HepG2 (cell line): ENCODE data around the gene CTCF. TPM values are rescaled to one million over a fixed set of nuclear protein-coding genes. Genes with fewer than 3 reads are reported as not detected.

Experiments
- FOSL2 ChIP-seq: sonication (generic); formaldehyde crosslinking; IDR thresholded peaks from 2 replicates; pipeline ENCODE4 v1.4.0; 2020; ENCODE audit warnings: missing genetic modification reagents
- NFIC ChIP-seq: IDR thresholded peaks from 2 replicates; pipeline ENCODE4 v1.6.1; 2012; ENCODE audit warnings: mild to moderate bottlenecking, low read length, inconsistent platforms
- NFYB ChIP-seq: sonication (generic); formaldehyde crosslinking; IDR thresholded peaks from 2 replicates; pipeline ENCODE4 v1.4.0; 2020; ENCODE audit warnings: missing genetic modification reagents
- RXRA ChIP-seq: sonication (generic); formaldehyde crosslinking; IDR thresholded peaks from 2 replicates; pipeline ENCODE4 v1.5.1; 2020; ENCODE audit warnings: missing genetic modification reagents
- TBP ChIP-seq: sonication (generic); formaldehyde crosslinking; IDR thresholded peaks from 2 replicates; pipeline ENCODE4 v1.5.0; 2020; ENCODE audit warnings: missing genetic modification reagents
- ZBTB7A ChIP-seq: sonication (generic); formaldehyde crosslinking; IDR thresholded peaks from 2 replicates; pipeline ENCODE4 v1.8.0; 2022; ENCODE audit warnings: mild to moderate bottlenecking, missing genetic modification reagents
- ZC3H4 ChIP-seq: sonication (generic); formaldehyde crosslinking; IDR thresholded peaks from 2 replicates; pipeline ENCODE4 v1.4.0; 2020; ENCODE audit warnings: missing genetic modification reagents, borderline replicate concordance
- ZNF124 ChIP-seq: sonication (generic); formaldehyde crosslinking; IDR thresholded peaks from 2 replicates; pipeline ENCODE4 v1.4.0; 2020; ENCODE audit warnings: missing genetic modification reagents
- ZNF260 ChIP-seq: sonication (generic); formaldehyde crosslinking; IDR thresholded peaks from 2 replicates; pipeline ENCODE4 v1.4.0; 2020; ENCODE audit warnings: missing genetic modification reagents, low read depth, mild to moderate bottlenecking, borderline replicate concordance
- ZNF329 ChIP-seq: sonication (generic); formaldehyde crosslinking; IDR thresholded peaks from 2 replicates; pipeline ENCODE4 v1.9.0; 2021; ENCODE audit warnings: low read depth, mild to moderate bottlenecking, missing genetic modification reagents
- ZNF468 ChIP-seq: sonication (generic); formaldehyde crosslinking; IDR thresholded peaks from 2 replicates; pipeline ENCODE4 v1.8.0; 2022; ENCODE audit warnings: mild to moderate bottlenecking, moderate library complexity, missing genetic modification reagents
- ZNF556 ChIP-seq: sonication (generic); formaldehyde crosslinking; IDR thresholded peaks from 2 replicates; pipeline ENCODE4 v1.4.0; 2020; ENCODE audit warnings: mild to moderate bottlenecking, missing genetic modification reagents, borderline replicate concordance
- ZNF569 ChIP-seq: sonication (generic); formaldehyde crosslinking; IDR thresholded peaks from 2 replicates; pipeline ENCODE4 v1.5.0; 2020; ENCODE audit warnings: mild to moderate bottlenecking, missing genetic modification reagents, moderate library complexity, borderline replicate concordance
- ZNF615 ChIP-seq: sonication (generic); formaldehyde crosslinking; IDR thresholded peaks from 2 replicates; pipeline ENCODE4 v1.5.0; 2020; ENCODE audit warnings: mild to moderate bottlenecking, missing genetic modification reagents, borderline replicate concordance
- ZNF670 ChIP-seq: sonication (generic); formaldehyde crosslinking; IDR thresholded peaks from 2 replicates; pipeline ENCODE4 v1.8.0; 2022; ENCODE audit warnings: mild to moderate bottlenecking, missing genetic modification reagents, borderline replicate concordance
- polyA plus RNA-seq, 8 experiments: library from polyadenylated mRNA; depleted of rRNA in 3 of 8; stranded (reverse) in 7 of 8; unstranded in 1 of 8; fragments of >200 nt; fragmentation: Illumina TruSeq in 4 of 8; extraction: Trizol in 4 of 8; gene quantifications; 2 replicates each; pipeline versions ENCODE4 v1.2.1 to v1.2.3, GENCODE V29; 2011 to 2016; ENCODE audit warnings: low read depth in 4 of 8, missing spikeins in 1 of 8, mixed read lengths in 1 of 8; ENCODE audit not compliant: insufficient read depth in 1 of 8
- total RNA-seq, 5 experiments: library from RNA; depleted of rRNA; stranded (reverse); fragments of >200 nt; fragmentation: Illumina TruSeq; extraction: Trizol; gene quantifications; 2 replicates each; pipeline ENCODE4 v1.2.3, GENCODE V29; 2016; ENCODE audit warnings: low read depth in 1 of 5
- TF ChIP-seq, protein P1 (sequence below): sonication (generic); formaldehyde crosslinking; IDR thresholded peaks from 2 replicates; pipeline ENCODE4 v1.8.1; 2023; ENCODE audit warnings: mild to moderate bottlenecking, missing genetic modification reagents, borderline replicate concordance
- TF ChIP-seq, protein P2 (sequence below): sonication (generic); formaldehyde crosslinking; IDR thresholded peaks from 2 replicates; pipeline ENCODE4 v1.4.0; 2020; ENCODE audit warnings: low read depth, mild to moderate bottlenecking, missing genetic modification reagents
- TF ChIP-seq, protein P3 (sequence below): sonication (generic); formaldehyde crosslinking; IDR thresholded peaks from 2 replicates; pipeline ENCODE4 v1.9.0; 2021; ENCODE audit warnings: missing genetic modification reagents, borderline replicate concordance
- TF ChIP-seq, protein P4 (sequence below): sonication (generic); formaldehyde crosslinking; IDR thresholded peaks from 2 replicates; pipeline ENCODE4 v1.5.0; 2020; ENCODE audit warnings: missing genetic modification reagents
- TF ChIP-seq, protein P5 (sequence below): fragments of 450-650 bp; IDR thresholded peaks from 2 replicates; pipeline ENCODE4 v1.6.1; 2016
- TF ChIP-seq, protein P6 (sequence below): sonication (generic); formaldehyde crosslinking; IDR thresholded peaks from 2 replicates; pipeline ENCODE4 v1.4.0; 2020; ENCODE audit warnings: mild to moderate bottlenecking, missing genetic modification reagents

The CTCF gene
- total and polyA plus RNA-seq, 2 of the 13 experiments (the other 11 are each of a cell fraction or from before 2014, with no cell fraction given) = 19.5 to 37.5 TPM

DNA sequence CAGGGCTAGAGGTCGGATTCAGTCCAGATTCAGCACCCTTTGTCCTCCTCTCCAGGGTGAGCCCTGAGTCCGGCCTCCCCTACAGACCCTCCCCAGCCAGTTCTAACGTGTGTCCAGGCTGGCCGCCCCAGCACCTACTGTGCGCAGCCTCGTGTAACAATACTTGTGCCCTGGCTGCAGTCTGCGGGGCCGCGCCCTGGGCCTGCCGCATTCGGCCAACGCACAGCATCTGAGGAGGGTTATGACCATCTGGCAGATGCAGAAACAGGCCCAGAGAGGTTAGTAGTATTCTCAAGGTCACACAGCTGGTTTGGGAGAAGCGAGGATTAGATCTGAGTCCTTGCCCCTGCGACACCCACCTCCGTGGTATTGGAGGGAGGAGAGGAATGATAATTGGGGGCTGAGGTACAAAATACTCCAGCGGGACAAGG is 32.7 kb upstream of the CTCF start (continued):
- TF ChIP-seq ZNF615 (CRISPR knock-in tag) (no peak), FOSL2 (CRISPR knock-in tag) (no peak; the same call in 1 of the 2 replicates), ZNF670 (CRISPR knock-in tag) (0 out of 2 replicates have a peak, but pooled peaks have one; percentile 54), TBP (no peak), ZNF124 (CRISPR knock-in tag) (no peak), ZNF260 (CRISPR knock-in tag) (no peak), ZNF329 (CRISPR knock-in tag) (no peak), ZNF556 (no peak), NFYB (CRISPR knock-in tag) (no peak), RXRA (CRISPR knock-in tag) (no peak), ZNF468 (no peak), ZBTB7A (CRISPR knock-in tag) (peak; percentile 5; the same call in 1 of the 2 replicates), NFIC (no peak), ZNF569 (CRISPR knock-in tag) (no peak), ZC3H4 (CRISPR knock-in tag) (peak; percentile 46; the same call in 1 of the 2 replicates)
- TF ChIP-seq, protein P1, sequence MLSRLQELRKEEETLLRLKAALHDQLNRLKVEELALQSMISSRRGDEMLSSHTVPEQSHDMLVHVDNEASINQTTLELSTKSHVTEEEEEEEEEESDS (CRISPR knock-in tag) = no peak
- TF ChIP-seq, protein P2, sequence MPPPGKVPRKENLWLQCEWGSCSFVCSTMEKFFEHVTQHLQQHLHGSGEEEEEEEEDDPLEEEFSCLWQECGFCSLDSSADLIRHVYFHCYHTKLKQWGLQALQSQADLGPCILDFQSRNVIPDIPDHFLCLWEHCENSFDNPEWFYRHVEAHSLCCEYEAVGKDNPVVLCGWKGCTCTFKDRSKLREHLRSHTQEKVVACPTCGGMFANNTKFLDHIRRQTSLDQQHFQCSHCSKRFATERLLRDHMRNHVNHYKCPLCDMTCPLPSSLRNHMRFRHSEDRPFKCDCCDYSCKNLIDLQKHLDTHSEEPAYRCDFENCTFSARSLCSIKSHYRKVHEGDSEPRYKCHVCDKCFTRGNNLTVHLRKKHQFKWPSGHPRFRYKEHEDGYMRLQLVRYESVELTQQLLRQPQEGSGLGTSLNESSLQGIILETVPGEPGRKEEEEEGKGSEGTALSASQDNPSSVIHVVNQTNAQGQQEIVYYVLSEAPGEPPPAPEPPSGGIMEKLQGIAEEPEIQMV (CRISPR knock-in tag) = no peak
- TF ChIP-seq, protein P3, sequence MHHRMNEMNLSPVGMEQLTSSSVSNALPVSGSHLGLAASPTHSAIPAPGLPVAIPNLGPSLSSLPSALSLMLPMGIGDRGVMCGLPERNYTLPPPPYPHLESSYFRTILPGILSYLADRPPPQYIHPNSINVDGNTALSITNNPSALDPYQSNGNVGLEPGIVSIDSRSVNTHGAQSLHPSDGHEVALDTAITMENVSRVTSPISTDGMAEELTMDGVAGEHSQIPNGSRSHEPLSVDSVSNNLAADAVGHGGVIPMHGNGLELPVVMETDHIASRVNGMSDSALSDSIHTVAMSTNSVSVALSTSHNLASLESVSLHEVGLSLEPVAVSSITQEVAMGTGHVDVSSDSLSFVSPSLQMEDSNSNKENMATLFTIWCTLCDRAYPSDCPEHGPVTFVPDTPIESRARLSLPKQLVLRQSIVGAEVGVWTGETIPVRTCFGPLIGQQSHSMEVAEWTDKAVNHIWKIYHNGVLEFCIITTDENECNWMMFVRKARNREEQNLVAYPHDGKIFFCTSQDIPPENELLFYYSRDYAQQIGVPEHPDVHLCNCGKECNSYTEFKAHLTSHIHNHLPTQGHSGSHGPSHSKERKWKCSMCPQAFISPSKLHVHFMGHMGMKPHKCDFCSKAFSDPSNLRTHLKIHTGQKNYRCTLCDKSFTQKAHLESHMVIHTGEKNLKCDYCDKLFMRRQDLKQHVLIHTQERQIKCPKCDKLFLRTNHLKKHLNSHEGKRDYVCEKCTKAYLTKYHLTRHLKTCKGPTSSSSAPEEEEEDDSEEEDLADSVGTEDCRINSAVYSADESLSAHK (CRISPR knock-in tag) = no peak
- TF ChIP-seq, protein P4, sequence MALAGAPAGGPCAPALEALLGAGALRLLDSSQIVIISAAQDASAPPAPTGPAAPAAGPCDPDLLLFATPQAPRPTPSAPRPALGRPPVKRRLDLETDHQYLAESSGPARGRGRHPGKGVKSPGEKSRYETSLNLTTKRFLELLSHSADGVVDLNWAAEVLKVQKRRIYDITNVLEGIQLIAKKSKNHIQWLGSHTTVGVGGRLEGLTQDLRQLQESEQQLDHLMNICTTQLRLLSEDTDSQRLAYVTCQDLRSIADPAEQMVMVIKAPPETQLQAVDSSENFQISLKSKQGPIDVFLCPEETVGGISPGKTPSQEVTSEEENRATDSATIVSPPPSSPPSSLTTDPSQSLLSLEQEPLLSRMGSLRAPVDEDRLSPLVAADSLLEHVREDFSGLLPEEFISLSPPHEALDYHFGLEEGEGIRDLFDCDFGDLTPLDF (CRISPR knock-in tag) = no peak
- TF ChIP-seq, protein P5, sequence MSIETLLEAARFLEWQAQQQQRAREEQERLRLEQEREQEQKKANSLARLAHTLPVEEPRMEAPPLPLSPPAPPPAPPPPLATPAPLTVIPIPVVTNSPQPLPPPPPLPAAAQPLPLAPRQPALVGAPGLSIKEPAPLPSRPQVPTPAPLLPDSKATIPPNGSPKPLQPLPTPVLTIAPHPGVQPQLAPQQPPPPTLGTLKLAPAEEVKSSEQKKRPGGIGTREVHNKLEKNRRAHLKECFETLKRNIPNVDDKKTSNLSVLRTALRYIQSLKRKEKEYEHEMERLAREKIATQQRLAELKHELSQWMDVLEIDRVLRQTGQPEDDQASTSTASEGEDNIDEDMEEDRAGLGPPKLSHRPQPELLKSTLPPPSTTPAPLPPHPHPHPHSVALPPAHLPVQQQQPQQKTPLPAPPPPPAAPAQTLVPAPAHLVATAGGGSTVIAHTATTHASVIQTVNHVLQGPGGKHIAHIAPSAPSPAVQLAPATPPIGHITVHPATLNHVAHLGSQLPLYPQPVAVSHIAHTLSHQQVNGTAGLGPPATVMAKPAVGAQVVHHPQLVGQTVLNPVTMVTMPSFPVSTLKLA = no peak
- TF ChIP-seq, protein P6, sequence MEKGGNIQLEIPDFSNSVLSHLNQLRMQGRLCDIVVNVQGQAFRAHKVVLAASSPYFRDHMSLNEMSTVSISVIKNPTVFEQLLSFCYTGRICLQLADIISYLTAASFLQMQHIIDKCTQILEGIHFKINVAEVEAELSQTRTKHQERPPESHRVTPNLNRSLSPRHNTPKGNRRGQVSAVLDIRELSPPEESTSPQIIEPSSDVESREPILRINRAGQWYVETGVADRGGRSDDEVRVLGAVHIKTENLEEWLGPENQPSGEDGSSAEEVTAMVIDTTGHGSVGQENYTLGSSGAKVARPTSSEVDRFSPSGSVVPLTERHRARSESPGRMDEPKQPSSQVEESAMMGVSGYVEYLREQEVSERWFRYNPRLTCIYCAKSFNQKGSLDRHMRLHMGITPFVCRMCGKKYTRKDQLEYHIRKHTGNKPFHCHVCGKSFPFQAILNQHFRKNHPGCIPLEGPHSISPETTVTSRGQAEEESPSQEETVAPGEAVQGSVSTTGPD (CRISPR knock-in tag) = no peak
